GM23338 (cell line): ENCODE results near the gene TNFRSF19. TPM values are rescaled to one million over a fixed set of nuclear protein-coding genes. Genes with fewer than 3 reads are reported as not detected.

Experiments
- ATAC-seq: fragments of 200-7000 bp; cut with Tn5 transposase; 3 replicates; pipeline ENCODE4 v1.9.1; 2020
- DNase-seq: peaks from one replicate; pipeline ENCODE4 v3.0.0-alpha.2; 2015; ENCODE audit warnings: low spot score
- H2AFZ ChIP-seq: fragments of 200-600 bp; sonication (generic); 2 replicates; pipeline ENCODE4 v1.8.0; 2016; ENCODE audit warnings: antibody characterized with exemption, mild to moderate bottlenecking, moderate library complexity
- H3F3A ChIP-seq: fragments of 200-600 bp; sonication (generic); replicated peaks from 2 replicates; pipeline ENCODE4 v1.8.0; 2017; ENCODE audit warnings: antibody characterized with exemption, mixed run types, low read depth
- H3K27ac ChIP-seq: fragments of 200-600 bp; sonication (generic); 2 replicates; pipeline ENCODE4 v1.6.1; 2016; ENCODE audit warnings: low read depth
- H3K27me3 ChIP-seq: fragments of 200-600 bp; sonication (generic); 2 replicates; pipeline ENCODE4 v1.8.0; 2016; ENCODE audit warnings: mild to moderate bottlenecking, mixed run types, moderate library complexity; ENCODE audit not compliant: insufficient read depth
- H3K36me3 ChIP-seq: fragments of 200-600 bp; sonication (generic); 2 replicates; pipeline ENCODE4 v1.8.0; 2016; ENCODE audit warnings: mild to moderate bottlenecking; ENCODE audit not compliant: insufficient read depth
- H3K4me1 ChIP-seq: fragments of 200-600 bp; sonication (generic); 2 replicates; pipeline ENCODE4 v1.8.0; 2016; ENCODE audit warnings: mild to moderate bottlenecking, moderate library complexity; ENCODE audit not compliant: insufficient read depth
- H3K4me2 ChIP-seq: fragments of 200-600 bp; sonication (generic); 2 replicates; pipeline ENCODE4 v1.7.1; 2017; ENCODE audit warnings: mixed run types
- H3K4me3 ChIP-seq: fragments of 200-600 bp; sonication (generic); 2 replicates; pipeline ENCODE4 v1.6.1; 2016; ENCODE audit warnings: mixed run types
- H3K79me2 ChIP-seq: fragments of 200-600 bp; sonication (generic); replicated peaks from 2 replicates; pipeline ENCODE4 v1.8.0; 2017; ENCODE audit warnings: mild to moderate bottlenecking; ENCODE audit not compliant: insufficient read depth
- H3K9me2 ChIP-seq: fragments of 200-600 bp; sonication (generic); 2 replicates; pipeline ENCODE4 v1.8.0; 2017; ENCODE audit not compliant: insufficient read depth
- H4K20me1 ChIP-seq: fragments of 200-600 bp; sonication (generic); replicated peaks from 2 replicates; pipeline ENCODE4 v1.8.0; 2017; ENCODE audit warnings: mild to moderate bottlenecking; ENCODE audit not compliant: insufficient read depth
- H3K27ac Mint-ChIP-seq: 2 replicates; pipeline ENCODE4 v1.8.0; 2020; ENCODE audit warnings: inconsistent platforms, mild to moderate bottlenecking, moderate library complexity, mixed read lengths
- H3K27me3 Mint-ChIP-seq: 3 replicates; pipeline ENCODE4 v1.8.0; 2022; ENCODE audit warnings: low read depth, mild to moderate bottlenecking, moderate library complexity, mixed read lengths, inconsistent platforms; ENCODE audit not compliant: insufficient read depth, poor library complexity
- H3K36me3 Mint-ChIP-seq: 3 replicates; pipeline ENCODE4 v1.8.0; 2021; ENCODE audit warnings: low read depth, mild to moderate bottlenecking, inconsistent platforms, moderate library complexity, mixed read lengths
- H3K4me1 Mint-ChIP-seq: 3 replicates; pipeline ENCODE4 v1.8.0; 2020; ENCODE audit warnings: mild to moderate bottlenecking, inconsistent platforms, mixed read lengths
- H3K4me3 Mint-ChIP-seq: 3 replicates; pipeline ENCODE4 v1.8.0; 2021; ENCODE audit warnings: moderate library complexity, mild to moderate bottlenecking, inconsistent platforms, mixed read lengths
- H3K9me3 Mint-ChIP-seq: 3 replicates; pipeline ENCODE4 v1.8.0; 2020; ENCODE audit warnings: moderate library complexity, mild to moderate bottlenecking, inconsistent platforms, mixed read lengths
- EZH2 ChIP-seq: fragments of 200-600 bp; sonication (generic); IDR thresholded peaks from one replicate; pipeline ENCODE4 v1.8.0; 2017; ENCODE audit warnings: antibody characterized with exemption, mild to moderate bottlenecking, low read depth; ENCODE audit not compliant: unreplicated experiment
- EZH2phosphoT487 ChIP-seq: fragments of 200-600 bp; sonication (generic); IDR thresholded peaks from one replicate; pipeline ENCODE4 v1.8.1; 2018; ENCODE audit warnings: antibody characterized with exemption; ENCODE audit not compliant: unreplicated experiment
- JUNB ChIP-seq: IDR thresholded peaks from one replicate; pipeline ENCODE4 v1.6.1; 2016; ENCODE audit warnings: antibody characterized with exemption; ENCODE audit not compliant: unreplicated experiment
- NANOG ChIP-seq: IDR thresholded peaks from 2 replicates; pipeline ENCODE4 v1.6.1; 2016; ENCODE audit warnings: antibody characterized with exemption, borderline replicate concordance
- POLR2AphosphoS5 ChIP-seq: IDR thresholded peaks from 2 replicates; pipeline ENCODE4 v1.6.1; 2016; ENCODE audit warnings: antibody characterized with exemption, low read depth
- STAT1 ChIP-seq: IDR thresholded peaks from one replicate; pipeline ENCODE4 v1.6.1; 2016; ENCODE audit warnings: antibody characterized with exemption; ENCODE audit not compliant: unreplicated experiment
- ZNF114 ChIP-seq: fragments of 250-450 bp; sonication (Bioruptor Pico); IDR thresholded peaks from 2 replicates; pipeline ENCODE4 v1.5.0; 2020; ENCODE audit warnings: mild to moderate bottlenecking, moderate library complexity
- ZNF331 ChIP-seq: fragments of 250-450 bp; sonication (Bioruptor Pico); IDR thresholded peaks from 2 replicates; pipeline ENCODE4 v1.5.0; 2020; ENCODE audit warnings: low read depth, mild to moderate bottlenecking, moderate library complexity
- polyA plus RNA-seq: library from polyadenylated mRNA; unstranded; fragments of >200 nt; fragmentation: Nextera tagmentation; extraction: Ambion mirVana; gene quantifications from 2 replicates; pipeline ENCODE4 v1.2.1, GENCODE V29; 2016
- total RNA-seq: library from RNA; depleted of rRNA; stranded (reverse); fragments of >200 nt; shearing (Covaris generic); gene quantifications from 2 replicates; pipeline ENCODE4 v1.2.3, GENCODE V29; 2014
- TF ChIP-seq, protein P1 (sequence below): IDR thresholded peaks from one replicate; pipeline ENCODE4 v1.6.1; 2018; ENCODE audit warnings: antibody characterized with exemption; ENCODE audit not compliant: unreplicated experiment
- TF ChIP-seq, protein P2 (sequence below), 2 experiments: fragments of 200-600 bp in 1 of 2; sonication (generic) in 1 of 2; conservative IDR thresholded peaks; 2 replicates each; pipeline versions ENCODE4 v1.5.1 to v1.6.1; 2016 to 2017; ENCODE audit warnings: antibody characterized with exemption in 2 of 2, low read depth in 2 of 2, mild to moderate bottlenecking in 2 of 2, moderate library complexity in 1 of 2
- TF ChIP-seq, protein P3 (sequence below): fragments of 250-450 bp; sonication (Bioruptor Pico); IDR thresholded peaks from 2 replicates; pipeline ENCODE4 v1.5.0; 2020; ENCODE audit warnings: mild to moderate bottlenecking, moderate library complexity

The TNFRSF19 gene
- total and polyA plus RNA-seq, 2 experiments from 2014 or later, result 0.21 to 0.35 TPM

DNA sequence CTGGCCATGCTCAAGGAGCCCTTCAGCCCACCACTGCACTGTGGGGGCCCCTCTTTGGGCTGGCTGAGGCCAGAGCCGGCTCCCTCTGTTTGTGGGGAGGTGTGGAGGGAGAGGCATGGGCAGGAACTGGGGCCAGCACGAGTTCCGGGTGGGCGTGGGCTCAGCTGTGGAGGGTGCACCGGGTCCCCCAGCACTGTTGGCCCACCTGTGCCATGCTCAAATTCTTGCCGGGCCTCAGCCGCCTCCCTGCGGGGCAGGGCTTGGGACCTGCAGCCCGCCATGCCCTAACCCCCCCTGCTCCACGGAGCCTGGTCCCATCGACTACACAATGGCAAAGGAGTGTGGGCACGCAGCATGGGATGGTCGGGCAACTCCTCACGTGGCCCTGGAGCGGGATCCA is 38.8 kb upstream of the TNFRSF19 start (continued):
- TF ChIP-seq, protein P1, sequence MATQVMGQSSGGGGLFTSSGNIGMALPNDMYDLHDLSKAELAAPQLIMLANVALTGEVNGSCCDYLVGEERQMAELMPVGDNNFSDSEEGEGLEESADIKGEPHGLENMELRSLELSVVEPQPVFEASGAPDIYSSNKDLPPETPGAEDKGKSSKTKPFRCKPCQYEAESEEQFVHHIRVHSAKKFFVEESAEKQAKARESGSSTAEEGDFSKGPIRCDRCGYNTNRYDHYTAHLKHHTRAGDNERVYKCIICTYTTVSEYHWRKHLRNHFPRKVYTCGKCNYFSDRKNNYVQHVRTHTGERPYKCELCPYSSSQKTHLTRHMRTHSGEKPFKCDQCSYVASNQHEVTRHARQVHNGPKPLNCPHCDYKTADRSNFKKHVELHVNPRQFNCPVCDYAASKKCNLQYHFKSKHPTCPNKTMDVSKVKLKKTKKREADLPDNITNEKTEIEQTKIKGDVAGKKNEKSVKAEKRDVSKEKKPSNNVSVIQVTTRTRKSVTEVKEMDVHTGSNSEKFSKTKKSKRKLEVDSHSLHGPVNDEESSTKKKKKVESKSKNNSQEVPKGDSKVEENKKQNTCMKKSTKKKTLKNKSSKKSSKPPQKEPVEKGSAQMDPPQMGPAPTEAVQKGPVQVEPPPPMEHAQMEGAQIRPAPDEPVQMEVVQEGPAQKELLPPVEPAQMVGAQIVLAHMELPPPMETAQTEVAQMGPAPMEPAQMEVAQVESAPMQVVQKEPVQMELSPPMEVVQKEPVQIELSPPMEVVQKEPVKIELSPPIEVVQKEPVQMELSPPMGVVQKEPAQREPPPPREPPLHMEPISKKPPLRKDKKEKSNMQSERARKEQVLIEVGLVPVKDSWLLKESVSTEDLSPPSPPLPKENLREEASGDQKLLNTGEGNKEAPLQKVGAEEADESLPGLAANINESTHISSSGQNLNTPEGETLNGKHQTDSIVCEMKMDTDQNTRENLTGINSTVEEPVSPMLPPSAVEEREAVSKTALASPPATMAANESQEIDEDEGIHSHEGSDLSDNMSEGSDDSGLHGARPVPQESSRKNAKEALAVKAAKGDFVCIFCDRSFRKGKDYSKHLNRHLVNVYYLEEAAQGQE, result no peak

DNA sequence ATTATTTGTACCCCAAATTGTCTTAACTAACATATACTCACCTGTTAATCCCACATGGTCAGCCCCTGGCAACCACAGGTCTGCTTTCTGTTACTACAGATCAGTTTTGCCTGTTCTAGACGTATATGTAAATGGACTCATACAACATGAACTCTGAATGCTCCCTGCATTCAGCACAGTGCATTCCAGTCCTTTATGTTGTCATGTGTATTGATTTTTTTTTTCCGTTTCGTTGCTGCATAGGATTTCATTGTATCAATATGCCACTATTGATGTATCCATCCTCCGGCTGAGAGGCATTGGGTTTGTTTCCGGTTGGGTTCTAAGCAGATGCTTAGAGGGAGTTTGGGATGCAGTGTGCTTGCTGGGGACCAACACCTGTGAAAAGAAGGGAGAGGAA is 36.1 kb upstream of the TNFRSF19 start:
- DNase-seq, result no peak
- Histone ChIP-seq H3K36me3 (no peaks in the 10 kb centered on the region), H3K79me2 (no peaks in the 10 kb centered on the region), H2AFZ (no peak overlapping the region), H3K4me1 (no peaks in the 10 kb centered on the region), H3K27ac (no peak overlapping the region), H4K20me1 (no peaks in the 10 kb centered on the region), H3K9me2 (no peaks in the 10 kb centered on the region), H3F3A (no peaks in the 10 kb centered on the region), H3K4me2 (no peak overlapping the region), H3K27me3 (no peaks in the 10 kb centered on the region), H3K4me3 (no peak overlapping the region)
- H3K36me3 Mint-ChIP-seq, result no peaks in the 10 kb centered on the region
- ATAC-seq, result no peak
- no peak overlapping the region for H3K27ac Mint-ChIP-seq
- H3K27me3 Mint-ChIP-seq, result peaks cover 5% of the 10 kb centered on the region
- no peak overlapping the region for H3K4me3 Mint-ChIP-seq
- peaks cover 12% of the 10 kb centered on the region; the same call in 2 of the 3 replicates for H3K9me3 Mint-ChIP-seq
- H3K4me1 Mint-ChIP-seq, result no peaks in the 10 kb centered on the region
- TF ChIP-seq, protein P2, sequence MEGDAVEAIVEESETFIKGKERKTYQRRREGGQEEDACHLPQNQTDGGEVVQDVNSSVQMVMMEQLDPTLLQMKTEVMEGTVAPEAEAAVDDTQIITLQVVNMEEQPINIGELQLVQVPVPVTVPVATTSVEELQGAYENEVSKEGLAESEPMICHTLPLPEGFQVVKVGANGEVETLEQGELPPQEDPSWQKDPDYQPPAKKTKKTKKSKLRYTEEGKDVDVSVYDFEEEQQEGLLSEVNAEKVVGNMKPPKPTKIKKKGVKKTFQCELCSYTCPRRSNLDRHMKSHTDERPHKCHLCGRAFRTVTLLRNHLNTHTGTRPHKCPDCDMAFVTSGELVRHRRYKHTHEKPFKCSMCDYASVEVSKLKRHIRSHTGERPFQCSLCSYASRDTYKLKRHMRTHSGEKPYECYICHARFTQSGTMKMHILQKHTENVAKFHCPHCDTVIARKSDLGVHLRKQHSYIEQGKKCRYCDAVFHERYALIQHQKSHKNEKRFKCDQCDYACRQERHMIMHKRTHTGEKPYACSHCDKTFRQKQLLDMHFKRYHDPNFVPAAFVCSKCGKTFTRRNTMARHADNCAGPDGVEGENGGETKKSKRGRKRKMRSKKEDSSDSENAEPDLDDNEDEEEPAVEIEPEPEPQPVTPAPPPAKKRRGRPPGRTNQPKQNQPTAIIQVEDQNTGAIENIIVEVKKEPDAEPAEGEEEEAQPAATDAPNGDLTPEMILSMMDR (conservative IDR thresholded peaks at IDR 0.05; ENCODE audit: low read depth in 2 of 2), result no peak
- TF ChIP-seq, protein P1, result no peak
- TF ChIP-seq JUNB (no peak), POLR2AphosphoS5 (no peak), EZH2 (no peak), NANOG (no peak), STAT1 (no peak), ZNF331 (CRISPR knock-in tag) (no peak), EZH2phosphoT487 (no peak), ZNF114 (no peak)
- TF ChIP-seq, protein P3, sequence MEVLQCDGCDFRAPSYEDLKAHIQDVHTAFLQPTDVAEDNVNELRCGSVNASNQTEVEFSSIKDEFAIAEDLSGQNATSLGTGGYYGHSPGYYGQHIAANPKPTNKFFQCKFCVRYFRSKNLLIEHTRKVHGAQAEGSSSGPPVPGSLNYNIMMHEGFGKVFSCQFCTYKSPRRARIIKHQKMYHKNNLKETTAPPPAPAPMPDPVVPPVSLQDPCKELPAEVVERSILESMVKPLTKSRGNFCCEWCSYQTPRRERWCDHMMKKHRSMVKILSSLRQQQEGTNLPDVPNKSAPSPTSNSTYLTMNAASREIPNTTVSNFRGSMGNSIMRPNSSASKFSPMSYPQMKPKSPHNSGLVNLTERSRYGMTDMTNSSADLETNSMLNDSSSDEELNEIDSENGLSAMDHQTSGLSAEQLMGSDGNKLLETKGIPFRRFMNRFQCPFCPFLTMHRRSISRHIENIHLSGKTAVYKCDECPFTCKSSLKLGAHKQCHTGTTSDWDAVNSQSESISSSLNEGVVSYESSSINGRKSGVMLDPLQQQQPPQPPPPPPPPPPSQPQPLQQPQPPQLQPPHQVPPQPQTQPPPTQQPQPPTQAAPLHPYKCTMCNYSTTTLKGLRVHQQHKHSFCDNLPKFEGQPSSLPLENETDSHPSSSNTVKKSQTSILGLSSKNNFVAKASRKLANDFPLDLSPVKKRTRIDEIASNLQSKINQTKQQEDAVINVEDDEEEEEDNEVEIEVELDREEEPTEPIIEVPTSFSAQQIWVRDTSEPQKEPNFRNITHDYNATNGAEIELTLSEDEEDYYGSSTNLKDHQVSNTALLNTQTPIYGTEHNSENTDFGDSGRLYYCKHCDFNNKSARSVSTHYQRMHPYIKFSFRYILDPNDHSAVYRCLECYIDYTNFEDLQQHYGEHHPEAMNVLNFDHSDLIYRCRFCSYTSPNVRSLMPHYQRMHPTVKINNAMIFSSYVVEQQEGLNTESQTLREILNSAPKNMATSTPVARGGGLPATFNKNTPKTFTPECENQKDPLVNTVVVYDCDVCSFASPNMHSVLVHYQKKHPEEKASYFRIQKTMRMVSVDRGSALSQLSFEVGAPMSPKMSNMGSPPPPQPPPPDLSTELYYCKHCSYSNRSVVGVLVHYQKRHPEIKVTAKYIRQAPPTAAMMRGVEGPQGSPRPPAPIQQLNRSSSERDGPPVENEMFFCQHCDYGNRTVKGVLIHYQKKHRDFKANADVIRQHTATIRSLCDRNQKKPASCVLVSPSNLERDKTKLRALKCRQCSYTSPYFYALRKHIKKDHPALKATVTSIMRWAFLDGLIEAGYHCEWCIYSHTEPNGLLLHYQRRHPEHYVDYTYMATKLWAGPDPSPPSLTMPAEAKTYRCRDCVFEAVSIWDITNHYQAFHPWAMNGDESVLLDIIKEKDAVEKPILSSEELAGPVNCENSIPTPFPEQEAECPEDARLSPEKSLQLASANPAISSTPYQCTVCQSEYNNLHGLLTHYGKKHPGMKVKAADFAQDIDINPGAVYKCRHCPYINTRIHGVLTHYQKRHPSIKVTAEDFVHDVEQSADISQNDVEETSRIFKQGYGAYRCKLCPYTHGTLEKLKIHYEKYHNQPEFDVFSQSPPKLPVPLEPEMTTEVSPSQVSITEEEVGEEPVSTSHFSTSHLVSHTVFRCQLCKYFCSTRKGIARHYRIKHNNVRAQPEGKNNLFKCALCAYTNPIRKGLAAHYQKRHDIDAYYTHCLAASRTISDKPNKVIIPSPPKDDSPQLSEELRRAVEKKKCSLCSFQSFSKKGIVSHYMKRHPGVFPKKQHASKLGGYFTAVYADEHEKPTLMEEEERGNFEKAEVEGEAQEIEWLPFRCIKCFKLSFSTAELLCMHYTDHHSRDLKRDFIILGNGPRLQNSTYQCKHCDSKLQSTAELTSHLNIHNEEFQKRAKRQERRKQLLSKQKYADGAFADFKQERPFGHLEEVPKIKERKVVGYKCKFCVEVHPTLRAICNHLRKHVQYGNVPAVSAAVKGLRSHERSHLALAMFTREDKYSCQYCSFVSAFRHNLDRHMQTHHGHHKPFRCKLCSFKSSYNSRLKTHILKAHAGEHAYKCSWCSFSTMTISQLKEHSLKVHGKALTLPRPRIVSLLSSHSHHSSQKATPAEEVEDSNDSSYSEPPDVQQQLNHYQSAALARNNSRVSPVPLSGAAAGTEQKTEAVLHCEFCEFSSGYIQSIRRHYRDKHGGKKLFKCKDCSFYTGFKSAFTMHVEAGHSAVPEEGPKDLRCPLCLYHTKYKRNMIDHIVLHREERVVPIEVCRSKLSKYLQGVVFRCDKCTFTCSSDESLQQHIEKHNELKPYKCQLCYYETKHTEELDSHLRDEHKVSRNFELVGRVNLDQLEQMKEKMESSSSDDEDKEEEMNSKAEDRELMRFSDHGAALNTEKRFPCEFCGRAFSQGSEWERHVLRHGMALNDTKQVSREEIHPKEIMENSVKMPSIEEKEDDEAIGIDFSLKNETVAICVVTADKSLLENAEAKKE (CRISPR knock-in tag), result no peak
